H1 (cell line): Measurements from ENCODE around the gene FOXD4L6. TPM values are rescaled to one million over a fixed set of nuclear protein-coding genes. Genes with fewer than 3 reads are reported as not detected.
"Not testable (repeated sequence)": the region's sequence is repeated elsewhere in the genome, so short reads cannot be mapped to it uniquely, and the experiment has no call there.

Source experiments
- CTCF ChIA-PET: fragments of 300-600 bp; sonication (Branson Sonifier 250); formaldehyde crosslinking; loops from one replicate; lab custom pipeline; 2021; ENCODE audit not compliant: partially characterized antibody; lab: Charles Lee
- POLR2A ChIA-PET: fragments of 300-600 bp; sonication (Branson Sonifier 250); formaldehyde crosslinking; loops from one replicate; lab custom pipeline; 2021; ENCODE audit warnings: inconsistent platforms; ENCODE audit not compliant: partially characterized antibody; lab: Charles Lee
- DNase-seq, 2 experiments: peaks; one replicate each; pipeline versions ENCODE4 v3.0.0 to v3.0.0-alpha.2; 2010 to 2022; ENCODE audit warnings: low spot score in 2 of 2, low read depth in 1 of 2, mixed read lengths in 1 of 2
- FAIRE-seq: peaks from 2 replicates; lab custom pipeline; 2011; peaks lifted over from hg19 to GRCh38; lab: Jason Lieb, UNC
- H2AFZ ChIP-seq: 2 replicates; pipeline ENCODE4 v1.8.1; 2012; ENCODE audit warnings: low read length, inconsistent platforms
- H2AK5ac ChIP-seq: 2 replicates; pipeline ENCODE4 v1.6.1; 2013; ENCODE audit warnings: low read depth, low read length
- H2BK120ac ChIP-seq: replicated peaks from 2 replicates; pipeline ENCODE3; 2013; ENCODE audit warnings: low read depth, low read length, inconsistent platforms
- H2BK12ac ChIP-seq: 2 replicates; pipeline ENCODE4 v1.6.1; 2013; ENCODE audit warnings: low read depth, low read length
- H2BK15ac ChIP-seq: 2 replicates; pipeline ENCODE4 v1.6.1; 2013; ENCODE audit warnings: low read length
- H2BK20ac ChIP-seq: 2 replicates; pipeline ENCODE4 v1.6.1; 2013; ENCODE audit warnings: low read length
- H2BK5ac ChIP-seq: 2 replicates; pipeline ENCODE4 v1.6.1; 2013; ENCODE audit warnings: low read depth, low read length
- H3K14ac ChIP-seq: 2 replicates; pipeline ENCODE4 v1.6.1; 2013; ENCODE audit warnings: inconsistent platforms; ENCODE audit not compliant: insufficient read length
- H3K18ac ChIP-seq: 2 replicates; pipeline ENCODE4 v1.6.1; 2013; ENCODE audit warnings: low read length; ENCODE audit errors: extremely low read depth
- H3K23ac ChIP-seq: 2 replicates; pipeline ENCODE4 v1.6.1; 2013; ENCODE audit warnings: inconsistent platforms; ENCODE audit not compliant: insufficient read length
- H3K23me2 ChIP-seq: 2 replicates; pipeline ENCODE4 v1.6.1; 2013; ENCODE audit warnings: low read depth, low read length
- H3K27ac ChIP-seq: 2 replicates; pipeline ENCODE4 v1.6.1; 2011; ENCODE audit warnings: low read depth, low read length, inconsistent platforms
- H3K27me3 ChIP-seq, 4 experiments: replicated peaks in 1 of 4; 1 replicate in 1 of 4; 2 replicates in 3 of 4; pipeline versions ENCODE4 v1.6.1 to v1.8.1; 2011 to 2013; ENCODE audit warnings: low read length in 3 of 4, mild to moderate bottlenecking in 3 of 4, inconsistent platforms in 2 of 4, mixed read lengths in 2 of 4, moderate library complexity in 1 of 4; ENCODE audit not compliant: control insufficient read depth in 3 of 4, insufficient read depth in 3 of 4; ENCODE audit errors: extremely low read depth in 1 of 4
- H3K36me3 ChIP-seq, 4 experiments: 2 replicates each; pipeline versions ENCODE4 v1.6.1 to v1.8.1; 2011 to 2013; ENCODE audit warnings: mild to moderate bottlenecking in 4 of 4, low read length in 3 of 4, moderate library complexity in 2 of 4, control low read depth in 1 of 4, inconsistent platforms in 1 of 4; ENCODE audit not compliant: insufficient read depth in 4 of 4, control insufficient read depth in 2 of 4
- H3K4ac ChIP-seq: replicated peaks from 2 replicates; pipeline ENCODE3; 2013; ENCODE audit warnings: low read length, low read depth, mixed read lengths, inconsistent platforms; ENCODE audit not compliant: insufficient read length
- H3K4me1 ChIP-seq, 4 experiments: replicated peaks in 1 of 4; 1 replicate in 1 of 4; 2 replicates in 3 of 4; pipeline versions ENCODE4 v1.6.1 to v1.8.1; 2011 to 2013; ENCODE audit warnings: low read length in 3 of 4, inconsistent platforms in 2 of 4, mixed read lengths in 1 of 4; ENCODE audit not compliant: insufficient read depth in 4 of 4, control insufficient read depth in 3 of 4
- H3K4me2 ChIP-seq, 2 experiments: 2 replicates each; pipeline versions ENCODE4 v1.6.1 to v1.8.1; 2011 to 2013; ENCODE audit warnings: low read depth in 2 of 2, low read length in 2 of 2, control low read depth in 1 of 2, inconsistent platforms in 1 of 2, mild to moderate bottlenecking in 1 of 2; ENCODE audit not compliant: insufficient read depth in 1 of 2
- H3K4me3 ChIP-seq, 4 experiments: fragments of 200-600, 300-600 bp in 1 of 4; sonication (generic), shearing (Covaris generic), sonication (Bioruptor Twin) in 1 of 4; 2 replicates each; pipeline versions ENCODE4 v1.5.1 to v1.8.1; 2011 to 2016; ENCODE audit warnings: low read length in 4 of 4, low read depth in 3 of 4, control low read depth in 2 of 4, inconsistent platforms in 2 of 4, mild to moderate bottlenecking in 2 of 4, mixed read lengths in 1 of 4, moderate library complexity in 1 of 4; ENCODE audit not compliant: insufficient read depth in 2 of 4; ENCODE audit errors: extremely low read depth in 1 of 4
- H3K56ac ChIP-seq: replicated peaks from 2 replicates; pipeline ENCODE3; 2013; ENCODE audit warnings: low read depth, mild to moderate bottlenecking, mixed read lengths, low read length, inconsistent platforms; ENCODE audit not compliant: insufficient read length
- H3K79me1 ChIP-seq: 2 replicates; pipeline ENCODE4 v1.6.1; 2013; ENCODE audit warnings: low read depth, low read length, control low read depth
- H3K79me2 ChIP-seq, 2 experiments: 2 replicates each; pipeline versions ENCODE4 v1.6.1 to v1.8.1; 2012 to 2013; ENCODE audit warnings: low read length in 2 of 2, mild to moderate bottlenecking in 2 of 2, inconsistent platforms in 1 of 2; ENCODE audit not compliant: insufficient read depth in 2 of 2, control insufficient read depth in 1 of 2
- H3K9ac ChIP-seq, 4 experiments: replicated peaks in 1 of 4; 1 replicate in 1 of 4; 2 replicates in 3 of 4; pipeline versions ENCODE4 v1.6.1 to v1.8.1; 2011 to 2013; ENCODE audit warnings: low read depth in 3 of 4, low read length in 3 of 4, control low read depth in 2 of 4, mild to moderate bottlenecking in 2 of 4, moderate library complexity in 2 of 4, inconsistent platforms in 1 of 4; ENCODE audit errors: extremely low read depth in 1 of 4
- H3K9me3 ChIP-seq, 2 experiments: 2 replicates each; pipeline versions ENCODE4 v1.6.1 to v1.8.1; 2012 to 2013; ENCODE audit warnings: mild to moderate bottlenecking in 2 of 2, moderate library complexity in 2 of 2, control low read depth in 1 of 2, inconsistent platforms in 1 of 2, low read depth in 1 of 2, low read length in 1 of 2, mixed read lengths in 1 of 2; ENCODE audit not compliant: insufficient read depth in 2 of 2
- H4K20me1 ChIP-seq, 2 experiments: replicated peaks in 1 of 2; 2 replicates each; pipeline versions ENCODE3 to v1.8.1; 2011 to 2013; ENCODE audit warnings: inconsistent platforms in 2 of 2, low read length in 2 of 2, mild to moderate bottlenecking in 1 of 2; ENCODE audit not compliant: insufficient read depth in 2 of 2, control insufficient read depth in 1 of 2
- H4K5ac ChIP-seq: 2 replicates; pipeline ENCODE4 v1.6.1; 2013; ENCODE audit warnings: low read length, low read depth, mixed read lengths, inconsistent platforms; ENCODE audit not compliant: insufficient read length
- H4K8ac ChIP-seq: 2 replicates; pipeline ENCODE4 v1.8.0; 2013; ENCODE audit warnings: mild to moderate bottlenecking, moderate library complexity, low read length, inconsistent platforms; ENCODE audit not compliant: insufficient read depth; ENCODE audit errors: extremely low read depth
- H4K91ac ChIP-seq: replicated peaks from 2 replicates; pipeline ENCODE3; 2013; ENCODE audit warnings: low read length, mixed read lengths, inconsistent platforms; ENCODE audit not compliant: insufficient read length
- WGBS, 2 experiments: shearing (Covaris generic) in 1 of 2; methylation state at CpG; one replicate each; pipeline versions ENCODE4 v1.1.6 to v1.1.7; 2013 to 2015; ENCODE audit warnings: low lambda C conversion rate in 2 of 2, mixed read lengths in 2 of 2, inconsistent platforms in 1 of 2, low coverage in 1 of 2, missing lambda C conversion rate in 1 of 2; ENCODE audit not compliant: insufficient replicate concordance in 2 of 2, insufficient coverage in 1 of 2, insufficient read length in 1 of 2; ENCODE audit errors: extremely low coverage in 1 of 2, missing lambda C conversion rate in 1 of 2; 5-methylcytosine and 5-hydroxymethylcytosine counted together
- polyA plus RNA-seq, 7 experiments: library from polyadenylated mRNA; depleted of rRNA in 3 of 7; stranded (reverse) in 5 of 7; unstranded in 2 of 7; fragments of >200 nt in 5 of 7; fragments of 200-250 nt in 2 of 7; gene quantifications; 1 replicate in 5 of 7; 2 replicates in 1 of 7; 4 replicates in 1 of 7; pipeline versions ENCODE4 v1.2.1 to v1.2.3, GENCODE V29; 2011 to 2013; ENCODE audit warnings: missing spikeins in 2 of 7, mixed read lengths in 2 of 7
- total RNA-seq: library from RNA; stranded (reverse); fragmentation: NEBNext Ultra II Directional; extraction: Animal tissue kit (Norgen Biotek cat#: 25700); gene quantifications from 2 replicates; pipeline ENCODE4 v1.2.1, GENCODE V29; 2021

Gene FOXD4L6
- total and polyA plus RNA-seq, 2 of the 8 experiments (the other 6 are each of a cell fraction or from before 2014, with no cell fraction given) = 0.13 TPM; not detected in 1

GRCh38 chr9:41095060-41095459 lies 33.4 kb downstream of the FOXD4L6 start:
- H4K20me1 ChIP-seq, H2BK15ac ChIP-seq, FAIRE-seq, H3K79me1 ChIP-seq, H4K5ac ChIP-seq, H3K9ac ChIP-seq, H3K4me3 ChIP-seq, H2BK12ac ChIP-seq, DNase-seq, H4K91ac ChIP-seq, H3K14ac ChIP-seq, H3K4me1 ChIP-seq, H2AFZ ChIP-seq, CTCF ChIA-PET, H3K79me2 ChIP-seq, H3K4ac ChIP-seq, H3K18ac ChIP-seq, H2AK5ac ChIP-seq, H3K23me2 ChIP-seq, H3K4me2 ChIP-seq, H2BK5ac ChIP-seq, POLR2A ChIA-PET, H2BK20ac ChIP-seq, H3K27ac ChIP-seq, H3K56ac ChIP-seq, H3K9me3 ChIP-seq, H2BK120ac ChIP-seq, H4K8ac ChIP-seq, H3K36me3 ChIP-seq, H3K23ac ChIP-seq, H3K27me3 ChIP-seq: not testable (repeated sequence)
- WGBS, 2 experiments = 89% methylated on average over 1 of the region's 2 CpGs; no CpG with 5 or more reads in 1 of the 2 experiments

GRCh38 chr9:41094010-41094773 lies 34.3 kb downstream of the FOXD4L6 start:
- H4K5ac ChIP-seq, H2BK20ac ChIP-seq, H3K23me2 ChIP-seq, CTCF ChIA-PET, H4K8ac ChIP-seq, H3K56ac ChIP-seq, H3K14ac ChIP-seq, DNase-seq, H3K4ac ChIP-seq, H3K9me3 ChIP-seq, H3K4me2 ChIP-seq, H2AFZ ChIP-seq, H2BK120ac ChIP-seq, H4K20me1 ChIP-seq, H2BK15ac ChIP-seq, H3K4me1 ChIP-seq, H3K9ac ChIP-seq, H3K27me3 ChIP-seq, H3K18ac ChIP-seq, H4K91ac ChIP-seq, H3K79me1 ChIP-seq, H2BK12ac ChIP-seq, H3K79me2 ChIP-seq, H3K36me3 ChIP-seq, H2AK5ac ChIP-seq, FAIRE-seq, H3K23ac ChIP-seq, H3K27ac ChIP-seq, H3K4me3 ChIP-seq, H2BK5ac ChIP-seq, POLR2A ChIA-PET: not testable (repeated sequence)
- WGBS, 2 experiments = 89% methylated on average over 3 of the region's 9 CpGs; no CpG with 5 or more reads in 1 of the 2 experiments
